Measurements from ENCODE around the gene RPS21.
A peak's percentile ranks its signal among the peaks of the same experiment; 100 is the strongest.

The RPS21 gene

GRCh38 chr20:62355516-62355877 lies 31.4 kb upstream of the RPS21 start:
- no peaks in the 10 kb centered on the region for H3K9me3 ChIP-seq (ENCODE audit: control insufficient read depth in 1 of 2, low read length in 2 of 2)
- peak overlapping the region; percentile 56 for H3K27ac ChIP-seq (ENCODE audit: low read length)
- H3K4me3 ChIP-seq (ENCODE audit: low read depth in 1 of 2, low read length in 2 of 2), result peak overlapping the region in 1 of 2 donors; percentile 48
- H3K36me3 ChIP-seq (ENCODE audit: control insufficient read depth in 1 of 2, insufficient read depth in 2 of 2, low read length in 2 of 2), result peaks cover 0 to 15% of the 10 kb centered on the region in 2 donors
- H3K27me3 ChIP-seq (ENCODE audit: low read depth, low read length), result no peaks in the 10 kb centered on the region
- H3K4me1 ChIP-seq (ENCODE audit: control insufficient read depth in 1 of 2, insufficient read depth in 2 of 2, low read length in 2 of 2), result peaks cover 3 to 77% of the 10 kb centered on the region in 2 donors

GRCh38 chr20:62355878-62356588 lies 30.9 kb upstream of the RPS21 start:
- Histone ChIP-seq H3K4me3 (ENCODE audit: low read depth in 1 of 2, low read length in 2 of 2) (peak overlapping the region in 1 of 2 donors; percentile 48), H3K27ac (ENCODE audit: low read length) (peak overlapping the region; percentile 56), H3K36me3 (ENCODE audit: control insufficient read depth in 1 of 2, insufficient read depth in 2 of 2, low read length in 2 of 2) (peaks cover 0 to 10% of the 10 kb centered on the region in 2 donors), H3K27me3 (ENCODE audit: low read depth, low read length) (no peaks in the 10 kb centered on the region), H3K4me1 (ENCODE audit: control insufficient read depth in 1 of 2, insufficient read depth in 2 of 2, low read length in 2 of 2) (peaks cover 3 to 82% of the 10 kb centered on the region in 2 donors), H3K9me3 (ENCODE audit: control insufficient read depth in 1 of 2, low read length in 2 of 2) (no peaks in the 10 kb centered on the region)

DNA sequence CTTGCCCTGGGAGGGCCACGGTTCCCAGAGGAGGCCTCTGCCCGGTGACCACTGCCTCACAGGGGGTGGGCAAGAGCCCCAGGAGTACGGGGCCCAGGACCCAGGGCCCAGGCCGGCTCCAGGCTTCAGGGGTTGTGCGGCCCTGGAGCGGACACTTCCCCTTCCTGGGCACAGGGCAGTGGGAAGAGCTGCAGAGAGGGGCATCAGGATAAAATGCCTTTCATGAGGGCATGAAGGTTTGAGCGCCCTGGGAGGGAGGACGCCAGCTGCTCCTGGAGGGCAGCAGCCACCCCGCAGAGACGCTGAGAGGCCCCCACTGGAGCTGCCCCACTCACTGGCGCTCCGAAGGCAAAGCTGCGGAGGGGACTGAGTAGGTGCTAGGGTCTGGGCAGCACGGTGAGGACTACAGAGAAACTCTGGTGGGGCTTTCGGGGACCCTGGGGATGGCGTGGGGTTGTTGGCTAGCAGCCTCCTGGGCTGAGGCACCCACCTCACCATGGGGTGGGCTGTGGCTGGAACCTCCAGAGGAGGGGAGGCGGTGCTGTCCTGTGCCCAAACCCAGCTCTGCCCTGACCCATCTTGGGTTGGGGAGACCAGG lies 30.2 kb upstream of the RPS21 start:
- Histone ChIP-seq H3K9me3 (ENCODE audit: control insufficient read depth in 1 of 2, low read length in 2 of 2) (no peaks in the 10 kb centered on the region), H3K27me3 (ENCODE audit: low read depth, low read length) (no peaks in the 10 kb centered on the region), H3K36me3 (ENCODE audit: control insufficient read depth in 1 of 2, insufficient read depth in 2 of 2, low read length in 2 of 2) (peaks cover 0 to 4% of the 10 kb centered on the region in 2 donors), H3K4me3 (ENCODE audit: low read depth in 1 of 2, low read length in 2 of 2) (peak overlapping the region in 1 of 2 donors; percentile 48), H3K4me1 (ENCODE audit: control insufficient read depth in 1 of 2, insufficient read depth in 2 of 2, low read length in 2 of 2) (peaks cover 3 to 88% of the 10 kb centered on the region in 2 donors), H3K27ac (ENCODE audit: low read length) (peak overlapping the region; percentile 33)

GRCh38 chr20:62357187-62357667 lies 29.7 kb upstream of the RPS21 start:
- no peaks in the 10 kb centered on the region for H3K9me3 ChIP-seq (ENCODE audit: control insufficient read depth in 1 of 2, low read length in 2 of 2)
- H3K36me3 ChIP-seq (ENCODE audit: control insufficient read depth in 1 of 2, insufficient read depth in 2 of 2, low read length in 2 of 2), result no peaks in the 10 kb centered on the region
- H3K4me1 ChIP-seq (ENCODE audit: control insufficient read depth in 1 of 2, insufficient read depth in 2 of 2, low read length in 2 of 2), result peaks cover 3 to 92% of the 10 kb centered on the region in 2 donors
- peak overlapping the region in 1 of 2 donors; percentile 48 for H3K4me3 ChIP-seq (ENCODE audit: low read depth in 1 of 2, low read length in 2 of 2)
- no peak overlapping the region for H3K27ac ChIP-seq (ENCODE audit: low read length)
- no peaks in the 10 kb centered on the region for H3K27me3 ChIP-seq (ENCODE audit: low read depth, low read length)

DNA sequence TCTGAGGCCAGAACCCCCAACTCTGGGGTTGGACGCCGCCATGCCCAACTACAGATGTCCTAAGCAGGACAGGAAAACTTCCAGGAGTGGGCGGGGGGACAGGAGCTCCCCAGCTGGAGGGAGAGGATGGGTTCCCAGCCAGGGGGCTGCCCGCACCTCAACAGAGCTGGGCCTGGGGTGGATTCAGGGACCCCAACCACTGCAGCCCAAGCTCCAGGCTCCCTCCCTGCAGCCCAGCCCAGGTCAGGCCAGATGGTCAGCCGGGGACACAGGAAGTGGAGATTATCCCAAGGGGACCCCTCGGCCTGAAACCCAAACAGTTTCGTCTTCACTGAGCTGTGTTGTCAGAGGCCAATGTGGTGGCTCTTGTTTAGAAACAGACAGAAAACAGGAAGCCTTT lies 29.2 kb upstream of the RPS21 start:
- Histone ChIP-seq H3K27ac (ENCODE audit: low read length) (no peak overlapping the region), H3K4me1 (ENCODE audit: control insufficient read depth in 1 of 2, insufficient read depth in 2 of 2, low read length in 2 of 2) (peaks cover 3 to 91% of the 10 kb centered on the region in 2 donors), H3K9me3 (ENCODE audit: control insufficient read depth in 1 of 2, low read length in 2 of 2) (no peaks in the 10 kb centered on the region), H3K36me3 (ENCODE audit: control insufficient read depth in 1 of 2, insufficient read depth in 2 of 2, low read length in 2 of 2) (no peaks in the 10 kb centered on the region), H3K27me3 (ENCODE audit: low read depth, low read length) (no peaks in the 10 kb centered on the region), H3K4me3 (ENCODE audit: low read depth in 1 of 2, low read length in 2 of 2) (peak overlapping the region in 1 of 2 donors; percentile 48)

GRCh38 chr20:62358171-62359042 lies 28.5 kb upstream of the RPS21 start:
- Histone ChIP-seq H3K27ac (ENCODE audit: low read length) (peak overlapping the region; percentile 31), H3K4me1 (ENCODE audit: control insufficient read depth in 1 of 2, insufficient read depth in 2 of 2, low read length in 2 of 2) (peaks cover 3 to 91% of the 10 kb centered on the region in 2 donors), H3K4me3 (ENCODE audit: low read depth in 1 of 2, low read length in 2 of 2) (peak overlapping the region in 1 of 2 donors; percentile 48), H3K9me3 (ENCODE audit: control insufficient read depth in 1 of 2, low read length in 2 of 2) (no peaks in the 10 kb centered on the region), H3K36me3 (ENCODE audit: control insufficient read depth in 1 of 2, insufficient read depth in 2 of 2, low read length in 2 of 2) (no peaks in the 10 kb centered on the region), H3K27me3 (ENCODE audit: low read depth, low read length) (no peaks in the 10 kb centered on the region)

- Histone ChIP-seq H3K4me1 (ENCODE audit: control insufficient read depth in 1 of 2, insufficient read depth in 2 of 2, low read length in 2 of 2) (peaks cover 3 to 91% of the 10 kb centered on the region in 2 donors), H3K4me3 (ENCODE audit: low read depth in 1 of 2, low read length in 2 of 2) (peak overlapping the region in 1 of 2 donors; percentile 7), H3K27me3 (ENCODE audit: low read depth, low read length) (no peaks in the 10 kb centered on the region), H3K36me3 (ENCODE audit: control insufficient read depth in 1 of 2, insufficient read depth in 2 of 2, low read length in 2 of 2) (no peaks in the 10 kb centered on the region), H3K9me3 (ENCODE audit: control insufficient read depth in 1 of 2, low read length in 2 of 2) (no peaks in the 10 kb centered on the region), H3K27ac (ENCODE audit: low read length) (peak overlapping the region; percentile 31)
Measured at GRCh38 chr20:62359043-62359490, 27.8 kb upstream of the RPS21 start.

DNA sequence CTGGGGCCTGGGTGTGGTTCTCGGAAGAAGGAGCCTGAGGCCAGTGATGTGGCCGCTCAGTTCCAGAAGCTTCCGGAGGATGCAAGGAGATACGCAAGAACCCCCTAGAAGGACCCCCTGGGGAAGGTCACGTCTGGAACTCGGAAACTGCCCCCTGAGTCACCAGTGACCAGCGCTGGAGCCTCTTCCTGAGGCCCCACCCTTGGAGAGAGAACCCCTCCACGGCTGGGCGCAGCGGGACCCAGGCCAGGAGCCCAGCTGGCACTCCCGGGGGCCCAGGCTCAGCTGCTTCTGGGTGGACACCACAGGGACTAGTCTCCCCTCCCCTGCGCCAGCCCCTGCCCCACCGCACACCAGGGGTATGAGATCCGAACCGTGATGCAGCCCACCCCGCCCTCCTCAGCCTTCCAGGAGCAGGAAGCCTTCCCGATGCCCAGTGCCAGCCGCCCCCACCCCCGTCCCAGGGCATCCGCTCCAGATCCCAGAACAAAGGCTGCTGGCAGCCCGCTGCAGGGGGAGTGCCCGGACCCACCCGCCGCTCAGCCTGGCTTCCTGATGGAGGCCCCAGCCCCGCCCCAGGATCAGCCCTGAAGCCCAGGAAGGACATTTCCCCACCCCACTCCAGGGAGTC lies 27.3 kb upstream of the RPS21 start:
- H3K4me1 ChIP-seq (ENCODE audit: control insufficient read depth in 1 of 2, insufficient read depth in 2 of 2, low read length in 2 of 2), result peaks cover 3 to 92% of the 10 kb centered on the region in 2 donors
- H3K9me3 ChIP-seq (ENCODE audit: control insufficient read depth in 1 of 2, low read length in 2 of 2), result no peaks in the 10 kb centered on the region

DNA sequence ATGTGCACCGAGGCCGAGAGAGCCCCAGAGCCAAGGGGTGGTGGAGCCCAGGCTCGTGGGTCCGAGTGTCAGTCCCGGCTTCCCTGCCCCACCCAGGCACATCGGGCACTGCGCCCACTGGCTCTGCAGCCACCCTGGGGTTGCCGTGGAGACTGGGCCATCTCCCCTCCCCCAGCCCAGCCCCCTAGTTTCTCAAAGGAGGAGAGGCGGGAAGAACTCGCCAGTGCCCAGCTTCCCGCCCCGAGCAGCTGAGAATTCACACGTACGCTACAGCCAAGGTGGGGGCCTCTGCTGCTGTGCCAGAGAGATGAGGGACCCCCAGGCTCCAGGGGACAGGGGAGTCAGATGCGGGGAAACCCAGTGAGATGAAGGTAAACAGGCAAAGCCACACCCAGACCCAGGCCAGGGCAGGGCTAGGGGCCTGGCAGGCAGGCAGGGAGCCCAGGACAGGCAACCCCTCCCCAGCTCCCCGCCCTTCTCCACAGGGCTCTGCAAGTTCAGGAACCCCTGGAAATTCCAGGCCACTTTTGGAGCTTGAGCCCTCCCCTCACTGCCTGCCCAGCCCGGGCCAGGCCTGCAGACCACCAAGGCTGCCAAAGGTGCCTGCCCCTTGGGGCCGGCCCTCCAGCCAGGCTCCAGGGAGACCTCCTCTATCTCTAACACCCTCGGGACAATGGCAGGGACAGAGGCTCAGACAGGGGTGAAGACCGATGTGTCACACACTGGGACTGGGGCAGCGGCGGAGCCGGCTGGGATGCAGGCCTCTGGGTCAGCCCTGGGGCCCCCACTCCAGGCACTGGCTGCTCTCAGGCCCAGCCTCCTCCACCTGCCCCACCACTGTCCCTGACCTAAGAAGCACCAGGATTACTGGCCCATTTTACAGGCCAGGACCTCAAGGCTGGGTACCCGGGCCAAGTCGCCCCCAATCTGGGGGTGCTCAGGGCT lies 25.8 kb upstream of the RPS21 start:
- Histone ChIP-seq H3K36me3 (ENCODE audit: control insufficient read depth in 1 of 2, insufficient read depth in 2 of 2, low read length in 2 of 2) (no peaks in the 10 kb centered on the region), H3K27me3 (ENCODE audit: low read depth, low read length) (no peaks in the 10 kb centered on the region), H3K9me3 (ENCODE audit: control insufficient read depth in 1 of 2, low read length in 2 of 2) (no peaks in the 10 kb centered on the region), H3K4me1 (ENCODE audit: control insufficient read depth in 1 of 2, insufficient read depth in 2 of 2, low read length in 2 of 2) (peaks cover 0 to 92% of the 10 kb centered on the region in 2 donors), H3K27ac (ENCODE audit: low read length) (no peak overlapping the region), H3K4me3 (ENCODE audit: low read depth in 1 of 2, low read length in 2 of 2) (no peak overlapping the region)

More for the DNA sequence above, 27.3 kb upstream of the RPS21 start:
- H3K27me3 ChIP-seq (ENCODE audit: low read depth, low read length), result no peaks in the 10 kb centered on the region
- H3K4me3 ChIP-seq (ENCODE audit: low read depth in 1 of 2, low read length in 2 of 2), result peak overlapping the region in 1 of 2 donors; percentile 7
- no peaks in the 10 kb centered on the region for H3K36me3 ChIP-seq (ENCODE audit: control insufficient read depth in 1 of 2, insufficient read depth in 2 of 2, low read length in 2 of 2)
- no peak overlapping the region for H3K27ac ChIP-seq (ENCODE audit: low read length)

All from muscle layer of duodenum (tissue), 2 donors.